Measurements from ENCODE around the gene CLEC5A.
"Not testable (repeated sequence)": the region's sequence is repeated elsewhere in the genome, so short reads cannot be mapped to it uniquely, and the experiment has no call there.

CLEC5A gene

GRCh38 chr7:141946796-141947195 lies at the start of gene CLEC5A:
TSS of gene CLEC5A (minus strand) at chr7:141946974. CDS start at chr7:141946292, 682 bp downstream.
- no peak for DNase-seq

GRCh38 chr7:141993354-141993753 lies 46.6 kb upstream of the CLEC5A start:
- no peak for DNase-seq

- DNase-seq, result no peak
Observed at GRCh38 chr7:141992688-141993087, 45.9 kb upstream of the CLEC5A start.

GRCh38 chr7:141992156-141992555 lies 45.4 kb upstream of the CLEC5A start:
- DNase-seq, result no peak

- no peak for DNase-seq
Observed at GRCh38 chr7:141991140-141991539, 44.4 kb upstream of the CLEC5A start.

- no peak for DNase-seq
Observed at GRCh38 chr7:141990011-141990725, 43.4 kb upstream of the CLEC5A start.

GRCh38 chr7:141987803-141988202 lies 41.0 kb upstream of the CLEC5A start:
- not testable (repeated sequence) for DNase-seq

GRCh38 chr7:141986923-141987322 lies 40.1 kb upstream of the CLEC5A start:
- no peak for DNase-seq

- DNase-seq, result not testable (repeated sequence)
Observed at GRCh38 chr7:141985926-141986325, 39.2 kb upstream of the CLEC5A start.

- no peak for DNase-seq
Observed at GRCh38 chr7:141979568-141979967, 32.8 kb upstream of the CLEC5A start.

- no peak for DNase-seq
Observed at GRCh38 chr7:141978351-141978750, 31.6 kb upstream of the CLEC5A start.

GRCh38 chr7:141976524-141977245 lies 29.9 kb upstream of the CLEC5A start:
- DNase-seq, result no peak

GRCh38 chr7:141975806-141976523 lies 29.2 kb upstream of the CLEC5A start:
- DNase-seq, result peak; percentile 28 to 41

- peak in 1 of 2 experiments; percentile 2 for DNase-seq
Observed at GRCh38 chr7:141974831-141975230, 28.1 kb upstream of the CLEC5A start.

GRCh38 chr7:141973673-141974072 lies 26.9 kb upstream of the CLEC5A start, which contains the start of gene TAS2R38:
TSS of gene TAS2R38 (minus strand) at chr7:141973773. CDS start at chr7:141973689, 84 bp downstream.
- DNase-seq, result no peak

- DNase-seq, result no peak
Observed at GRCh38 chr7:141960687-141961422, 14.1 kb upstream of the CLEC5A start.

GRCh38 chr7:141956084-141956483 lies 9.3 kb upstream of the CLEC5A start:
- no peak for DNase-seq

GRCh38 chr7:141954334-141954733 lies 7.6 kb upstream of the CLEC5A start:
- no peak for DNase-seq

- DNase-seq, result no peak
Observed at GRCh38 chr7:141952461-141952860, 5.7 kb upstream of the CLEC5A start.

- no peak for DNase-seq
Observed at GRCh38 chr7:141950806-141951205, 4.0 kb upstream of the CLEC5A start.

- no peak for DNase-seq
Observed at GRCh38 chr7:141949911-141950310, 3.1 kb upstream of the CLEC5A start.

GRCh38 chr7:141949451-141949850 lies 2.7 kb upstream of the CLEC5A start:
- no peak for DNase-seq

- DNase-seq, result no peak
Observed at GRCh38 chr7:141949021-141949420, 2.2 kb upstream of the CLEC5A start.

Measured in SW 1271 (cell line).